ENCODE data around the gene SLC38A2.

DNA sequence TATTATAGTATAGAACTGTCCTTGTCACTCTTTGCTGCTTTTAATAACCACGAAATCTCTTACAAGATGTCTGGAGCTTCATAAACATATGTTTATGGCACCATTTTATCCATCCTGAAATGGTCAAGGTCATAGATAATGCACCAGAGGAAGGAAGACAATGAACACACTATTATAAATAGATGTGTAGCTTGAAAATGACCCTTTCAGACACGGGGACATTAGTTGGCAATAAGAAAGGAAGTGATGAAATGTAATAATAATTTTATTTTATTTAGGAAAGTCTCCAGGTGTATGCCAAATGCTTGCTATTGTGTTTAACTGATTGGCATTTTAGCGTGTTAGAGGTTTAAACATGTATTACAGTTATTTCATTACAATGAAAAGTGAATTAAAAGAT lies 36.8 kb upstream of the SLC38A2 start:
- TF ChIP-seq, protein P1, sequence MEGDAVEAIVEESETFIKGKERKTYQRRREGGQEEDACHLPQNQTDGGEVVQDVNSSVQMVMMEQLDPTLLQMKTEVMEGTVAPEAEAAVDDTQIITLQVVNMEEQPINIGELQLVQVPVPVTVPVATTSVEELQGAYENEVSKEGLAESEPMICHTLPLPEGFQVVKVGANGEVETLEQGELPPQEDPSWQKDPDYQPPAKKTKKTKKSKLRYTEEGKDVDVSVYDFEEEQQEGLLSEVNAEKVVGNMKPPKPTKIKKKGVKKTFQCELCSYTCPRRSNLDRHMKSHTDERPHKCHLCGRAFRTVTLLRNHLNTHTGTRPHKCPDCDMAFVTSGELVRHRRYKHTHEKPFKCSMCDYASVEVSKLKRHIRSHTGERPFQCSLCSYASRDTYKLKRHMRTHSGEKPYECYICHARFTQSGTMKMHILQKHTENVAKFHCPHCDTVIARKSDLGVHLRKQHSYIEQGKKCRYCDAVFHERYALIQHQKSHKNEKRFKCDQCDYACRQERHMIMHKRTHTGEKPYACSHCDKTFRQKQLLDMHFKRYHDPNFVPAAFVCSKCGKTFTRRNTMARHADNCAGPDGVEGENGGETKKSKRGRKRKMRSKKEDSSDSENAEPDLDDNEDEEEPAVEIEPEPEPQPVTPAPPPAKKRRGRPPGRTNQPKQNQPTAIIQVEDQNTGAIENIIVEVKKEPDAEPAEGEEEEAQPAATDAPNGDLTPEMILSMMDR (IDR thresholded peaks at IDR 0.05; ENCODE audit: insufficient read depth, low read depth, low read length), result no peak
- TF ChIP-seq EZH2 (IDR thresholded peaks at IDR 0.05; ENCODE audit: insufficient read depth, low read length), result no peak
